Erythroblast (primary cell): ENCODE data around the gene DMWD.

Experiments used
- DNase-seq, 2 experiments: peaks; one replicate each; lab custom pipeline; 2025; lab: John Stamatoyannopoulos, UW
- GATA1 ChIP-seq: IDR thresholded peaks from 2 replicates; pipeline ENCODE4 v1.6.1; 2011; ENCODE audit warnings: low read depth, mild to moderate bottlenecking, control low read depth, low read length, moderate library complexity
- POLR2A ChIP-seq: IDR thresholded peaks from 2 replicates; pipeline ENCODE4 v1.6.1; 2011; ENCODE audit warnings: mild to moderate bottlenecking, low read length

Gene DMWD

GRCh38 chr19:45792470-45793177 is at the start of gene DMWD:
DMWD (minus strand) TSS chr19:45792845; CDS start chr19:45792756, 89 bp downstream.
- peak; percentile 77 for TF ChIP-seq POLR2A
- no peak for TF ChIP-seq GATA1
- DNase-seq, result peak; percentile 98 to 100

GRCh38 chr19:45842198-45842597 is 49.6 kb upstream of the DMWD start:
- TF ChIP-seq POLR2A, result no peak
- DNase-seq, result no peak

- no peak for DNase-seq
- TF ChIP-seq GATA1 (no peak), POLR2A (no peak)
Observed at GRCh38 chr19:45834970-45835369, 42.3 kb upstream of the DMWD start.

GRCh38 chr19:45828945-45829344 is 36.3 kb upstream of the DMWD start:
- TF ChIP-seq GATA1 (no peak), POLR2A (no peak)

GRCh38 chr19:45828523-45828922 is 35.9 kb upstream of the DMWD start:
- TF ChIP-seq POLR2A, result no peak
- TF ChIP-seq GATA1, result no peak
- DNase-seq, result no peak

More at GRCh38 chr19:45828945-45829344, 36.3 kb upstream of the DMWD start:
- no peak for DNase-seq

- TF ChIP-seq GATA1, result no peak
- TF ChIP-seq POLR2A, result no peak
- no peak for DNase-seq
Observed at GRCh38 chr19:45827459-45828093, 34.9 kb upstream of the DMWD start.

- TF ChIP-seq GATA1, result no peak
- no peak for TF ChIP-seq POLR2A
- DNase-seq, result no peak
Observed at GRCh38 chr19:45826934-45827333, 34.3 kb upstream of the DMWD start.

- TF ChIP-seq POLR2A, result no peak
- TF ChIP-seq GATA1, result no peak
- no peak for DNase-seq
Observed at GRCh38 chr19:45825917-45826893, 33.6 kb upstream of the DMWD start.

GRCh38 chr19:45825263-45825605 is 32.6 kb upstream of the DMWD start:
- no peak for TF ChIP-seq POLR2A
- no peak for TF ChIP-seq GATA1
- DNase-seq, result no peak

- DNase-seq, result no peak
Observed at GRCh38 chr19:45824531-45825262, 32.1 kb upstream of the DMWD start.

GRCh38 chr19:45824041-45824471 is 31.4 kb upstream of the DMWD start:
- no peak for DNase-seq
- TF ChIP-seq GATA1 (no peak), POLR2A (no peak)

More at GRCh38 chr19:45824531-45825262, 32.1 kb upstream of the DMWD start:
- no peak for TF ChIP-seq GATA1
- no peak for TF ChIP-seq POLR2A

GRCh38 chr19:45823182-45823581 is 30.5 kb upstream of the DMWD start:
- TF ChIP-seq GATA1, result no peak
- no peak for TF ChIP-seq POLR2A
- no peak for DNase-seq

GRCh38 chr19:45822716-45823115 is 30.1 kb upstream of the DMWD start:
- TF ChIP-seq GATA1 (no peak), POLR2A (no peak)
- DNase-seq, result no peak

- TF ChIP-seq GATA1 (no peak), POLR2A (no peak)
- no peak for DNase-seq
Observed at GRCh38 chr19:45821570-45821969, 28.9 kb upstream of the DMWD start.
